Adrenal gland (tissue), 5 donors: ENCODE measurements around the gene CISH.

Source experiments
- CTCF ChIP-seq, 6 experiments: fragments of 450-650 bp in 4 of 6; fragments of 200-600 bp in 2 of 6; sonication (generic) in 1 of 6; IDR thresholded peaks; 1 replicate in 5 of 6; 2 replicates in 1 of 6; pipeline versions ENCODE4 v1.5.1 to v1.8.0; 2016 to 2021; ENCODE audit warnings: antibody characterized with exemption in 6 of 6, mild to moderate bottlenecking in 2 of 6, moderate library complexity in 1 of 6
- POLR2A ChIP-seq, 2 donors: fragments of 450-650 bp; IDR thresholded peaks; one replicate each; pipeline ENCODE4 v1.6.1; 2017; ENCODE audit warnings: antibody characterized with exemption in 2 of 2, mild to moderate bottlenecking in 2 of 2, moderate library complexity in 1 of 2
- donor health status: DM: no; HTN: no; CAD: no.

DNA sequence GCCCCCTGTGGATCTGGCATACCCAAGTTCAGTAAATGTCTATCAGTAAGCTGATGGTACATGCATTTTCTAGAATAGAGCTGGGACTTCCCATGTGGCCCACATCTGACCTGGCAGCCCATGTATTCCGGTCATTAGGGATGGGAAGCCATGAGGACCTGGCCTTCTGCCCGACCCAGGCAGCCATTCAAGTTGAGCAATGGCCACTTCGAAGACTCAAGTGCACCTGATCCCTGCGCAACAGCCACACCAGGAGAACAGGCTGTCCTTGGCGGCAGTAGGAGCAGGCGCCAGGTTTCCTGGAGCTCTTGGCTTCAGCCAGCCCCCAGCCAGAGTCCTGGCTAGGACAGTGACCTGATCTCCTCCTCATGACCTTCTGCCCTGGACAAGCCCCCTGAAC lies 27.7 kb downstream of the CISH start:
- TF ChIP-seq CTCF (IDR thresholded peaks at IDR 0.05) (no peak), POLR2A (IDR thresholded peaks at IDR 0.05) (no peak)
